ENCODE data around the gene CENPX.

CENPX gene

DNA sequence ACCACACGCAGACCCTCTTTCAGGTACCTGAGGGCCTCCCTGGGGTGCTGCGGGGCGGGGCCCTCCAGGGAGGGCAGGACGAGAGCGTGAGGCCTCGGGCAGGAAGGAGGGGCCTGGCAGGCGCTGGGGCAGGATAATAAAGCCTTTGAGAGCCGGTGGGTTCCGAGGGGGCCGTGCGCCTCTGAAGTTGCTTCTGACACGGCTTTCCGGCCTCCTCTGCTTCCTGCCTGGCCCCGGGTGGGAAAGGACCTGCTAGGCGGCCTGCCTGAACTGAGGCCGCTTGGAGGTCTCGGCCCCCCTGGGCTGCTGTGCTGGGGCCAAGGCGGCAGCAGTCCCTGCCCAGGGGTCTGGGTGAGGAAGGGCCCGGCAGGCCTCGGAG is 10.4 kb downstream of the CENPX start:
- DNase-seq (ENCODE audit: low read depth in 2 of 2, low spot score in 1 of 2), result no peak

GRCh38 chr17:82011617-82012187 is 11.0 kb downstream of the CENPX start:
- no peak for DNase-seq (ENCODE audit: low read depth in 2 of 2, low spot score in 1 of 2)

DNA sequence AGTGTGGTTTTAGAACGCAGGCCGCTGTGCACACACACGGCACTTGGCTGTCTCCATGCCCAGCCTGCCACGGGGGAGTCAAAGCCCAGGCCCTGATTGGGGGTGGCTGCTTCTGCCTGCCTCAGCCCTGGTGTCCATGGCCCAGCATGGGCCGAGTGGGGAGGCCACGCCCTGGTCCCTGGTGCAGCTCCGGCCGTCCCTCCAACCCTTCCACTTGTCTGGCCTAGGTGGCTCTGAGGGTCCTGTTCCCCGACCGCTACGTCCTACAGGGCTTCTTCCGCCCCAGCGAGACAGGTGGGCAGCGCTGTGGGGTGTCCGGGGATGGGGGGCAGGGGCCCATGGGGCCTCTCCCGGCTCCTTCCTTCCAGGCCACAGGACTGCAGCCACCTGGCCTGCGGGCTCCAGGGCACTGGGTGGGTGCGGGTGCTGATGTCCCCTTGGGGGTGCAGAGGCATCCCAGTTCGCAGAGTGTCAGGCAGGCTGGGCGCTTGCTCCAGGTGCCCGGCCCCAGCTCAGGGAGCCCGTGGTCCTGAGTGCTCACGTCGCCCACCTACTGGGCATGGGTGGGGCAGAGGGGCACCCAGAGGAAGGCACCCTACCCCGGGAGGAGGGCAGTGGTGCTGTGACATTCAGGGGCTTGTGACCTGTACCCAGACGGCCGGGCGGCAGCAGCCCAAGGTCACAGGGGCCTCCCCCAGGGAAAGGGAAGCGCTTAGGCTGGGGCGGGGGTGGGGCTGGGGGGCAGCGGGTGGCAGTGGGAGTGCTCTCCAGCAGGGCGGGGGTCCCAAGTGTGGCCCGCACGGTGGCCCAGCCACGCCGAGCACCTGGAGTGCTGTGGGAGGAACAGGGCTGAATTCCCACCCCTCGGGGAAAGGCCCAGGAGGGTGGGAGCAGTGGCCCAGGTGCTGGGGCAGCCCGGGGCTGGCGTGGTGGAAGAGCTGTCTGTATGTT is 11.8 kb downstream of the CENPX start:
- DNase-seq (ENCODE audit: low read depth in 2 of 2, low spot score in 1 of 2), result no peak

GRCh38 chr17:82009413-82009812 is 13.3 kb downstream of the CENPX start:
- DNase-seq (ENCODE audit: low read depth in 2 of 2, low spot score in 1 of 2), result no peak

DNA sequence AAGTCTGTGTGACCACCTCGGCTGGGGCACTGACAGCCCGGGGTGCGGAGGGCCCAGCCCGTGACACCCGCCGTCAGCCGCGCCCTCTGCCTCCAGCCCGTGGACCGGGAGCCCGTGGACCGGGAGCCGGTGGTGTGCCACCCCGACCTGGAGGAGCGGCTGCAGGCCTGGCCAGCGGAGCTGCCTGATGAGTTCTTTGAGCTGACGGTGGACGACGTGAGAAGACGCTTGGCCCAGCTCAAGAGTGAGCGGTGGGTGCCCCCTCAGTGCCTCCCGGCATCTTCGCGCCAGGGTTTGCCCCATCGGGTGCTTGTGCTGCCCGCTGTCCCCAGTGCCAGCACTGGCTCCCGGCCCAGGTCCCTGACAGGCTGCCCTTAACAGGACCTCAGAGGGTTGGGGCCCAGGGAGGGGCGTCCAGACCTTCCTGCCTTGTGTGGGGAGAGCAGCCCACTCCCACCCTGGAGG is 13.7 kb downstream of the CENPX start:
- DNase-seq (ENCODE audit: low read depth in 2 of 2, low spot score in 1 of 2), result no peak

- DNase-seq (ENCODE audit: low read depth in 2 of 2, low spot score in 1 of 2), result no peak
Observed at GRCh38 chr17:82008258-82008940, 14.3 kb downstream of the CENPX start.

GRCh38 chr17:82007495-82008257 is 15.0 kb downstream of the CENPX start:
- no peak for DNase-seq (ENCODE audit: low read depth in 2 of 2, low spot score in 1 of 2)

- no peak for DNase-seq (ENCODE audit: low read depth in 2 of 2, low spot score in 1 of 2)
Observed at GRCh38 chr17:82007228-82007494, 15.5 kb downstream of the CENPX start.

DNA sequence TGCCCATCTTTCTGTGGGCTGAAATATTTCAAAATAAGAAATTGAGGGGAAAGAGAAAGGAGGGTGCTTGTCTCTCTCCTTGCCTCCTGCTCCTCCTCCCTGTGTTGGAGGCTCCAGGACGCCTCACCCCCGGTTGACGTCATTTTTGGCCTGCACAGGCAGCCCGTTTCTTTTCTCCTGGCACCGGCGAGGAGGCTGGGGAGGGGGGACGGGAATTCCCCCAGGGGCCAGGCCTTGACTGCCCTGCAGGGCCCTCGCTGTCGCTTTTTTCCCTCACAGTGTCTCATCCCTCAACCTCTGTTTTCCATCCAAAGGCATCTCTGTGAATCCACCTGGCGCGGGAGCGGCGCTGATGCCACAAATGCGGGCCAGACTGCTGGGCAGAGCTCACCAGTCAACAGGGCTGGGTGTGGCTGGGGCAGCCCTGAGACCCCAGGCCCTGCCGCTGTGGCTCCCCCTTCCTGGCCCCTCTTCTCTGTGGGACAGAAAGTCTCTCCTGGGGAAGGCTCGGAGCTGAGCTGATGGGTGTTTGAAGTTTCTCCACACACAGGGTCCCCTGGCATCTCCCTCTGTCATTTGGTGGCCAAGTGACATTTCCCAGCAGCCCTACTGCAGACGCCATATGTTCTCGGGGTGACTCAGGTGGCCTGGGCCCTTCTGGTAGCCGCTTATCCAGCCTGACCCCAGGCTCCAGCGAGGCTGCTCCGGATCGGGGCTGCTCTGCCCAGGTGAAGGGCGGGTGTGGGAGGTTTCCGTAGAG is 16.0 kb downstream of the CENPX start:
- DNase-seq (ENCODE audit: low read depth in 2 of 2, low spot score in 1 of 2), result no peak

DNA sequence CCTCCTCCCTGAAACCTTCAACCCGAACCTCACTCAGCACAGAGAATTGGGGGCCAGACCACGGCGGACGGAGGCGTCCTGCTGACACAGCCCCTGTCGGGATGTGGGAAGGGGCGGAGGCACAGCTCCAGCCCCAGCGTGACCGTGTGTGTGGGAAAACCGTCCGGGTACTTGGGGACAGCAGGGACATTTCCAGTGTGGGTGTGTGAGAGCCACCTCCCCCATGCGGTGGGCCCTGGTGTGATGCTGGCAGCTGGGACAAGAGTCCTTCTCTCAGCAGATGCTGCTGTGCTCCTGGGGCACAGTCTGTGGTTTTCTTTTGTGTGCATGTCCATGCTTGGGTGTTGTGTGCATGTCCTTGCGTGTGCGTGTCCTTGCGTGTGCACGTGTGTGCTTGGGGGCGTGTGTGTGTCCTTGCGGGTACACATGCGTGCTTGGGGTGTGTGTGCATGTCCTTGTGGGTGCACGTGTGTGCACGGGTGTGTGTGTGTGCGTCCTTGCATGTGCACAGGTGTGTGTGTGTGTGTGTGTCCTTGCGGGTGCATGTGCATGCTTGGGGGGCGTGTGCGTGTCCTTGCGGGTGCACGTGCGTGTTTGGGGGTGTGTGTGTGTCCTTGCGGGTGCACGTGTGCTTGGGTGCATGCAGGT is 16.9 kb downstream of the CENPX start:
- DNase-seq (ENCODE audit: low read depth in 2 of 2, low spot score in 1 of 2), result no peak

GRCh38 chr17:82004517-82005455 is 17.9 kb downstream of the CENPX start:
- DNase-seq (ENCODE audit: low read depth in 2 of 2, low spot score in 1 of 2), result no peak

DNA sequence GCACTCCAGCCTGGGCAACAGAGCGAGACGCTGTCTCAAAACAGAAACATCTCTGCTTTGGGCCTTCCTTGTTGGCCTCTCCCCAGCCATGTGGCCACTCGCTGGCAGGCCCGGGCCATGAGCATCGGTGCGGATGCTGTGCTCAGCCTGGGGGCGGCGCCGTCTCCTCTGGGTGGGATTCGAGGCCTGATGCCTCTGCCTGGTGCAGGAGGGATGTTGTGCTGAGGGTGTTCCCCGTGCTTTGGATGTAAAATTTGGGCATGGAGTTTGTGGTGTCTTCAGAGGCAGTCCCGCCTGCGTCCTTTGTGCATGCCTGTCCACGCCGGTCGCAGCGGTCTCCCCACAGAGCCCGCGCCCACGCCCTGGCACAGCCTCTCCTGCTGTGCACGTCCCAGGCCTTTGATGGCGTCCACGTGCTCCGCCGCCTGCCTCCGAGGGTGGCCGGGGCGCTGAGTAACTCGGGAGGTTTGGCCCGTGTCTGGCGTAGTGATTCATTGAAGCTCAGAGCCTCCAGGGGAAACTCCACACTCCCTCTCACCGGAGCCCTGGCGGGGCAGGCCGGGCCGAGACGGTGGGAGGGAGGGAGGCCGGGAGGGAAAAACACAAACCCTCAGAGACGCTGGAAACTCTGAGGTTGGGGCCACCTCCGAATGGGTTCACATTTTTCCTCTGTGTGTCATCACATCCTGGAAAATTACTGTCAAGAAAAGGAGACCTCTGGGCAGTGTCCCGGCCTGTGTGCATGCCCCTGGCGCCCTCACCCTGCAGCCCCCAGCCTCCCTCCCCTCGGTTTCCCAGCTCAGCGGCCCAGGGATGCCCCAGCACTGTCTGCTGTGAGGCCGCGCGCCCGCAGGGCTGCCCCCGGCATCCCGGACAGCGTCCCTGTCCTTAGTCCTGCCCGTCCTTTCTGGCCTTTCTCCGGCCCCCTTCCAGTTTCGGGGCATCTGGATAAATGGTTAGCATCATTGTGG is 19.0 kb downstream of the CENPX start:
- DNase-seq (ENCODE audit: low read depth in 2 of 2, low spot score in 1 of 2), result no peak

GRCh38 chr17:82001571-82002056 is 21.1 kb downstream of the CENPX start:
- DNase-seq (ENCODE audit: low read depth in 2 of 2, low spot score in 1 of 2), result no peak

GRCh38 chr17:82000803-82001570 is 21.7 kb downstream of the CENPX start:
- DNase-seq (ENCODE audit: low read depth in 2 of 2, low spot score in 1 of 2), result no peak

DNA sequence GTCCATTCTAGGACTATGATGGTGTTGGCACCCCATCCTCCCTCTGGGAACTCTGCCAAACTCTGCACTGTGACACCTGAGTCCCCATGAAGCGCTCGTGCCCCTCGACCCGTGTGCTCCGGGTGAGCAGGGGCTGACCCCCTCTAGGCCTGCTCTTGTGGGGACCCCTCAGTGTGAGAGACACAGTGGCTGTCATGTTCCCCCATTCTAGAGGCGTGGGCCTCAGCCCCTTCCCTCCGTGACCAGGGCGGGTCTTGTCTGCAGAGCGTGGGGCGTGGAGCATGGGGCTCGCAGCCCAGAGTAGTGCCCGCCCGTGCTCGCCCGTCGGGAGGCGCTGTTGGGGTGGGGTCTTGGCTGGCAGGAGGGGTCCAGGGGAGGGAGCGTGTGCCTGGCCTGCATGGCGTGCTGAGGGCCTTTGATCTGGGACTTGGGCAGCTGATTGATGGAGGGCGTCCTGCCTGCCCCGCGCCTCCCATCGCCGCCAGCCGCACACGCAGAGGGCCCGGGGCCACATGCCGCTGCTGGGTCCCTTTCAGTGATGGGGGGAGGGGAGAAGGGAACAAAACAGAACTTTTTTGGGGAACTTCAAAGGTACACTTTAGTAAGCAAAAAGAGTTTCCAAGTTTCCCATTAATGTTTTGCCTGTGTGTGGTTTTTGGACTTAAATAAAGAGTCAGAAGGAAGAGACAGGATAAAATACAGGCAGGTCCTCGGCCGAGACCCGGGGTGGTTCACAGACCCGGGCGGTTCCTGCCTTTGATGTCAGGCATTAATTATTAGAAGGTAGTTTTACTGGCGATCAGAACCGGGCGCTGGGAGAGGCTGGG is 22.5 kb downstream of the CENPX start:
- no peak for DNase-seq (ENCODE audit: low read depth in 2 of 2, low spot score in 1 of 2)

GRCh38 chr17:81999587-81999975 is 23.1 kb downstream of the CENPX start:
- DNase-seq (ENCODE audit: low read depth in 2 of 2, low spot score in 1 of 2), result no peak

Data from stimulated activated CD8-positive, alpha-beta memory T cell treated with anti-CD3 and anti-CD28 coated beads, Interleukin-4, amount 100 ng/mL, for 4 hours (primary cell).